Testis (tissue), 2 donors: ENCODE data around the gene KRT26.

Experiments
- POLR2A ChIP-seq: fragments of 450-650 bp; IDR thresholded peaks from one replicate; pipeline ENCODE4 v1.6.1; 2017; ENCODE audit warnings: antibody characterized with exemption, mild to moderate bottlenecking, moderate library complexity
- TF ChIP-seq, protein P1 (sequence below), 3 experiments: fragments of 450-650 bp in 2 of 3; fragments of 200-600 bp in 1 of 3; sonication (generic) in 1 of 3; IDR thresholded peaks; one replicate each; pipeline ENCODE4 v1.5.1; 2016 to 2019; ENCODE audit warnings: antibody characterized with exemption in 3 of 3, mild to moderate bottlenecking in 2 of 3, moderate library complexity in 1 of 3

DNA sequence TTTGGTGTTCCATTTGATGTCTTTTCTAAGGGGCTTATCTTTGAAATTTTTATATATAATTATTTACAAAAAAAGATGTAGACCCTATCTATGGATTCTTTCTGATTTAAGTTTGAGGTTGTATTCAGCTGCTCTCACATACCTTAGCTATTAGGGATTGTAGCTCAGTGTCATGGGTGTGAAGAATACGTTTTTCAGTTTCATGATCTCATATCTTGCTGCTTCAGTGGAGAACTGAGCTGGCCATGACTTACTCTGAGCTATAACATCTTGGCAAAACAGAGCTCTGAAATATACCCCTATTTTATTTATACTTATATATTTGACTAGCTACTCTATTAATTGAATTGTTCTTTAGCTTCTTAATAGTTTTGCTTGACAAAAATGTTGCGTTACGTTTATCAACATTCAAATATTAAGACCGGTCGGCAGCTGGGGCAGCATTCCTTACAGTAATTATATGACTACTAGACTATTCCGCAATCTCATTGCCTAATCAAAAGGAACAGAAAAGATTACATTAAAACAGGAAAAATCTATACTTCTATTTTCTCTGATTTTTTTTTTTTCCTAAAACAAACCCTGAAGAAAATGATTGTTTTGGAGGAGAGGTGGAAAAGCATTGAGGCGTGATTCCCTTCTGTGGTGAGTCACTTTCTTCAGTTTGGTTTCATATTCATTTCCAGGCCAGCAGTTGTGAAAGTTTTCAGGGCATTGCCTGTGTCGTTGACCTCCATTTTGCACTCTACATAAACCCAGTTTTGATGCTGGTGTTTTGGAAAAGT, 44.4 kb downstream of the KRT26 start:
- TF ChIP-seq, protein P1, sequence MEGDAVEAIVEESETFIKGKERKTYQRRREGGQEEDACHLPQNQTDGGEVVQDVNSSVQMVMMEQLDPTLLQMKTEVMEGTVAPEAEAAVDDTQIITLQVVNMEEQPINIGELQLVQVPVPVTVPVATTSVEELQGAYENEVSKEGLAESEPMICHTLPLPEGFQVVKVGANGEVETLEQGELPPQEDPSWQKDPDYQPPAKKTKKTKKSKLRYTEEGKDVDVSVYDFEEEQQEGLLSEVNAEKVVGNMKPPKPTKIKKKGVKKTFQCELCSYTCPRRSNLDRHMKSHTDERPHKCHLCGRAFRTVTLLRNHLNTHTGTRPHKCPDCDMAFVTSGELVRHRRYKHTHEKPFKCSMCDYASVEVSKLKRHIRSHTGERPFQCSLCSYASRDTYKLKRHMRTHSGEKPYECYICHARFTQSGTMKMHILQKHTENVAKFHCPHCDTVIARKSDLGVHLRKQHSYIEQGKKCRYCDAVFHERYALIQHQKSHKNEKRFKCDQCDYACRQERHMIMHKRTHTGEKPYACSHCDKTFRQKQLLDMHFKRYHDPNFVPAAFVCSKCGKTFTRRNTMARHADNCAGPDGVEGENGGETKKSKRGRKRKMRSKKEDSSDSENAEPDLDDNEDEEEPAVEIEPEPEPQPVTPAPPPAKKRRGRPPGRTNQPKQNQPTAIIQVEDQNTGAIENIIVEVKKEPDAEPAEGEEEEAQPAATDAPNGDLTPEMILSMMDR (IDR thresholded peaks at IDR 0.05) = no peak
- TF ChIP-seq POLR2A = no peak
